Placental epithelial cell (primary cell): ENCODE data around the gene SPTBN5. TPM values are rescaled to one million over a fixed set of nuclear protein-coding genes. Genes with fewer than 3 reads are reported as not detected.

ENCODE experiments used
- small RNA-seq: library from RNA; depleted of rRNA; stranded (forward); fragments of <200 nt; gene quantifications from one replicate; pipeline ENCODE3, GENCODE V24; 2012
- total RNA-seq: library from RNA; depleted of rRNA; stranded (reverse); fragments of >200 nt; gene quantifications from 2 replicates; pipeline ENCODE4 v1.2.3, GENCODE V29; 2012

Gene SPTBN5
- 0.65 and 3.9 TPM in 2 replicates for total RNA-seq

GRCh38 chr15:41893422-41894250 lies at the start of gene SPTBN5:
TSS of gene SPTBN5 (minus strand) at chr15:41894053. CDS start at chr15:41893497, 556 bp downstream.

GRCh38 chr15:41838400-41838897 lies 55.4 kb downstream of the SPTBN5 start, which contains the start of gene PLA2G4B:
TSS of gene PLA2G4B (plus strand) at chr15:41838847. CDS start at chr15:41838914, 67 bp downstream.

GRCh38 chr15:41827880-41828806 lies 65.7 kb downstream of the SPTBN5 start, which contains the start of gene JMJD7:
TSS of gene JMJD7 (plus strand) at chr15:41828092. CDS start at chr15:41828125, 33 bp downstream.

Small RNAs within 50 kb of the gene (small RNA-seq; reads per million reads assigned to genes)
- gene JMJD7-PLA2G4B (not detected), gene MIR4310 (not detected), gene RNA5SP393 (not detected)

Other genes starting within 250 kb of the SPTBN5 start
- gene MGA, start 233.6 kb downstream of the SPTBN5 start, total RNA-seq = 33.4 and 37.3 TPM in 2 replicates
- gene MAPKBP1, start 119.6 kb downstream of the SPTBN5 start, total RNA-seq = 12.0 and 19.6 TPM in 2 replicates
- 0.39 and 5.2 TPM in 2 replicates for gene JMJD7, start 66.0 kb downstream of the SPTBN5 start, total RNA-seq
- 0.33 and 2.0 TPM in 2 replicates for gene PLA2G4B, start 55.2 kb downstream of the SPTBN5 start, total RNA-seq
- 57.7 and 64.4 TPM in 2 replicates for gene EHD4, start 78.5 kb upstream of the SPTBN5 start, total RNA-seq
- not detected in 2 replicates for gene PLA2G4E, start 127.0 kb upstream of the SPTBN5 start, total RNA-seq
- gene PLA2G4D, start 200.5 kb upstream of the SPTBN5 start, total RNA-seq = not detected in 2 replicates